ENCODE measurements around the gene UGT2A2.

GRCh38 chr4:69583543-69583942, 55.9 kb downstream of the UGT2A2 start:
- no peak for TF ChIP-seq POLR2A (IDR thresholded peaks at IDR 0.05)
- TF ChIP-seq, protein P1, sequence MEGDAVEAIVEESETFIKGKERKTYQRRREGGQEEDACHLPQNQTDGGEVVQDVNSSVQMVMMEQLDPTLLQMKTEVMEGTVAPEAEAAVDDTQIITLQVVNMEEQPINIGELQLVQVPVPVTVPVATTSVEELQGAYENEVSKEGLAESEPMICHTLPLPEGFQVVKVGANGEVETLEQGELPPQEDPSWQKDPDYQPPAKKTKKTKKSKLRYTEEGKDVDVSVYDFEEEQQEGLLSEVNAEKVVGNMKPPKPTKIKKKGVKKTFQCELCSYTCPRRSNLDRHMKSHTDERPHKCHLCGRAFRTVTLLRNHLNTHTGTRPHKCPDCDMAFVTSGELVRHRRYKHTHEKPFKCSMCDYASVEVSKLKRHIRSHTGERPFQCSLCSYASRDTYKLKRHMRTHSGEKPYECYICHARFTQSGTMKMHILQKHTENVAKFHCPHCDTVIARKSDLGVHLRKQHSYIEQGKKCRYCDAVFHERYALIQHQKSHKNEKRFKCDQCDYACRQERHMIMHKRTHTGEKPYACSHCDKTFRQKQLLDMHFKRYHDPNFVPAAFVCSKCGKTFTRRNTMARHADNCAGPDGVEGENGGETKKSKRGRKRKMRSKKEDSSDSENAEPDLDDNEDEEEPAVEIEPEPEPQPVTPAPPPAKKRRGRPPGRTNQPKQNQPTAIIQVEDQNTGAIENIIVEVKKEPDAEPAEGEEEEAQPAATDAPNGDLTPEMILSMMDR (IDR thresholded peaks at IDR 0.05), result no peak

Measured in Peyer's patch (tissue), 4 donors.